Karpas-422 (cell line): ENCODE results near the gene VWF. TPM values are rescaled to one million over a fixed set of nuclear protein-coding genes. Genes with fewer than 3 reads are reported as not detected.
A peak's percentile ranks its signal among the peaks of the same experiment; 100 is the strongest.

Source experiments
- DNase-seq: peaks from one replicate; pipeline ENCODE4 v3.0.0-alpha.2; 2015
- H2AFZ ChIP-seq: fragments of 200-600 bp; sonication (generic); 2 replicates; pipeline ENCODE4 v1.6.1; 2014; ENCODE audit warnings: antibody characterized with exemption, low read length, mixed read lengths
- H3K27ac ChIP-seq: fragments of 200-600 bp; sonication (generic); 2 replicates; pipeline ENCODE4 v1.5.1; 2014; ENCODE audit warnings: mild to moderate bottlenecking, low read length, moderate library complexity
- H3K27me3 ChIP-seq: fragments of 200-600 bp; sonication (generic); 2 replicates; pipeline ENCODE4 v1.6.1; 2014; ENCODE audit warnings: low read length, mixed read lengths
- H3K36me3 ChIP-seq: fragments of 200-600 bp; sonication (generic); 2 replicates; pipeline ENCODE4 v1.6.1; 2014; ENCODE audit warnings: low read length, mixed read lengths; ENCODE audit not compliant: insufficient read depth
- H3K4me1 ChIP-seq: fragments of 200-600 bp; sonication (generic); 2 replicates; pipeline ENCODE4 v1.6.1; 2014; ENCODE audit warnings: mild to moderate bottlenecking, low read length, mixed read lengths
- H3K4me2 ChIP-seq: fragments of 200-600 bp; sonication (generic); 2 replicates; pipeline ENCODE4 v1.6.1; 2014; ENCODE audit warnings: low read length, low read depth, mild to moderate bottlenecking; ENCODE audit not compliant: poor library complexity, severe bottlenecking
- H3K4me3 ChIP-seq: fragments of 200-600 bp; sonication (generic); 2 replicates; pipeline ENCODE4 v1.5.1; 2014; ENCODE audit warnings: mild to moderate bottlenecking, antibody characterized with exemption, low read length, mixed read lengths
- H3K79me2 ChIP-seq: fragments of 200-600 bp; sonication (generic); 2 replicates; pipeline ENCODE4 v1.6.1; 2014; ENCODE audit warnings: mild to moderate bottlenecking, low read length, mixed read lengths
- H3K9ac ChIP-seq: fragments of 200-600 bp; sonication (generic); 2 replicates; pipeline ENCODE4 v1.6.0; 2014; ENCODE audit warnings: low read length
- H3K9me2 ChIP-seq: fragments of 200-600 bp; sonication (generic), shearing (Covaris generic); replicated peaks from 2 replicates; pipeline ENCODE4 v1.6.0; 2014; ENCODE audit warnings: mild to moderate bottlenecking, low read length, moderate library complexity; ENCODE audit not compliant: insufficient read depth
- H3K9me3 ChIP-seq: fragments of 300-700, 200-600 bp; sonication (generic); 2 replicates; pipeline ENCODE4 v1.6.1; 2014; ENCODE audit warnings: low read length, mixed read lengths
- H4K20me1 ChIP-seq: fragments of 200-600 bp; sonication (generic); 2 replicates; pipeline ENCODE4 v1.6.1; 2014; ENCODE audit warnings: mild to moderate bottlenecking, antibody characterized with exemption, low read length, low read depth; ENCODE audit not compliant: insufficient read depth
- small RNA-seq: library from RNA; depleted of rRNA; stranded (forward); fragments of <200 nt; gene quantifications from one replicate; pipeline ENCODE3, GENCODE V24; 2014
- total RNA-seq: library from RNA; depleted of rRNA; stranded (reverse); fragments of >200 nt; shearing (Covaris generic); gene quantifications from 2 replicates; pipeline ENCODE4 v1.2.3, GENCODE V29; 2014; ENCODE audit warnings: low replicate concordance; rRNA removed

The VWF gene
- total RNA-seq, 1 experiment from 2014 or later, result not detected

GRCh38 chr12:5898874-5899273 lies 225.6 kb downstream of the VWF start:
- H3K9ac ChIP-seq, result no peak overlapping the region
- no peaks in the 10 kb centered on the region for H3K4me1 ChIP-seq
- H3K4me3 ChIP-seq, result no peak overlapping the region
- no peaks in the 10 kb centered on the region for H4K20me1 ChIP-seq
- no peak overlapping the region for H3K27ac ChIP-seq
- no peaks in the 10 kb centered on the region for H3K9me2 ChIP-seq
- H3K36me3 ChIP-seq, result no peaks in the 10 kb centered on the region
- peak; percentile 52 for DNase-seq
- no peak overlapping the region for H2AFZ ChIP-seq
- no peaks in the 10 kb centered on the region for H3K79me2 ChIP-seq
- no peaks in the 10 kb centered on the region for H3K9me3 ChIP-seq
- H3K27me3 ChIP-seq, result no peaks in the 10 kb centered on the region
- H3K4me2 ChIP-seq, result no peak overlapping the region

Small RNAs within 50 kb of the gene (small RNA-seq; reads per million reads assigned to genes)
- gene RN7SL69P, result not detected

Other genes starting within 250 kb of the VWF start
- not detected in 2 replicates for gene ANO2, start 179.4 kb downstream of the VWF start, total RNA-seq
- gene CD9, start 75.7 kb upstream of the VWF start, total RNA-seq, result not detected in 2 replicates
- not detected in 2 replicates for gene PLEKHG6, start 186.0 kb upstream of the VWF start, total RNA-seq
- gene TNFRSF1A, start 217.4 kb upstream of the VWF start, total RNA-seq, result 0.72 TPM in 1 of 2 replicates, not detected in the other